CD14-positive monocyte (primary cell): ENCODE data around the gene OR10J1. TPM values are rescaled to one million over a fixed set of nuclear protein-coding genes. Genes with fewer than 3 reads are reported as not detected.

Experiments
- DNase-seq, 3 donors: peaks; one replicate each; pipeline ENCODE4 v3.0.0-alpha.2; 2011 to 2022
- H2AFZ ChIP-seq: 2 replicates; pipeline ENCODE4 v1.6.0; 2012; ENCODE audit warnings: mild to moderate bottlenecking, low read depth, low read length, inconsistent platforms; ENCODE audit not compliant: insufficient read depth, poor library complexity, severe bottlenecking
- H3K27ac ChIP-seq, 2 donors: 1 replicate in 1 of 2; 2 replicates in 1 of 2; pipeline ENCODE4 v1.5.1; 2012 to 2013; ENCODE audit warnings: low read length in 2 of 2, control low read depth in 1 of 2, inconsistent platforms in 1 of 2, low read depth in 1 of 2, mild to moderate bottlenecking in 1 of 2
- H3K27me3 ChIP-seq, 2 donors: one replicate each; pipeline versions ENCODE4 v1.6.0 to v1.6.1; 2011 to 2013; ENCODE audit warnings: low read length in 2 of 2; ENCODE audit not compliant: control insufficient read depth in 2 of 2, insufficient read depth in 2 of 2
- H3K36me3 ChIP-seq, 2 donors: replicated peaks in 1 of 2; 1 replicate in 1 of 2; 2 replicates in 1 of 2; pipeline versions ENCODE4 v1.5.1 to v1.6.1; 2012 to 2013; ENCODE audit warnings: low read length in 2 of 2, control low read depth in 1 of 2, inconsistent platforms in 1 of 2, mild to moderate bottlenecking in 1 of 2; ENCODE audit not compliant: insufficient read depth in 2 of 2, control insufficient read depth in 1 of 2
- H3K4me1 ChIP-seq, 2 donors: 1 replicate in 1 of 2; 2 replicates in 1 of 2; pipeline versions ENCODE4 v1.5.1 to v1.6.1; 2012 to 2013; ENCODE audit warnings: low read length in 2 of 2, control low read depth in 1 of 2, inconsistent platforms in 1 of 2, mild to moderate bottlenecking in 1 of 2, moderate library complexity in 1 of 2; ENCODE audit not compliant: insufficient read depth in 2 of 2, control insufficient read depth in 1 of 2
- H3K4me2 ChIP-seq: replicated peaks from 2 replicates; pipeline ENCODE3; 2012; ENCODE audit warnings: low read length, moderate library complexity, mild to moderate bottlenecking; ENCODE audit not compliant: poor library complexity, severe bottlenecking; ENCODE audit errors: extremely low read depth
- H3K4me3 ChIP-seq, 3 experiments: fragments of 200-600 bp in 1 of 3; sonication (generic) in 1 of 3; replicated peaks in 1 of 3; 1 replicate in 2 of 3; 2 replicates in 1 of 3; pipeline ENCODE4 v1.5.1; 2011 to 2013; ENCODE audit warnings: low read length in 3 of 3, mild to moderate bottlenecking in 3 of 3, control low read depth in 2 of 3, low read depth in 2 of 3, inconsistent platforms in 1 of 3, moderate library complexity in 1 of 3
- H3K79me2 ChIP-seq: 2 replicates; pipeline ENCODE4 v1.6.0; 2012; ENCODE audit warnings: mild to moderate bottlenecking, control low read depth, inconsistent platforms, low read length, moderate library complexity; ENCODE audit not compliant: insufficient read depth
- H3K9ac ChIP-seq: 2 replicates; pipeline ENCODE4 v1.6.0; 2017; ENCODE audit warnings: low read length, mild to moderate bottlenecking; ENCODE audit not compliant: insufficient read depth, poor library complexity, severe bottlenecking
- H3K9me3 ChIP-seq, 2 donors: replicated peaks in 1 of 2; 1 replicate in 1 of 2; 2 replicates in 1 of 2; pipeline versions ENCODE4 v1.5.1 to v1.6.1; 2012 to 2013; ENCODE audit warnings: low read length in 2 of 2, control low read depth in 1 of 2; ENCODE audit not compliant: control insufficient read depth in 1 of 2, insufficient read depth in 1 of 2
- H4K20me1 ChIP-seq: 2 replicates; pipeline ENCODE4 v1.6.0; 2012; ENCODE audit warnings: mild to moderate bottlenecking, low read length, control low read depth, moderate library complexity; ENCODE audit not compliant: insufficient read depth
- H3K27ac Mint-ChIP-seq, 7 donors: one replicate each; pipeline ENCODE4 v1.8.0; 2020; ENCODE audit warnings: mild to moderate bottlenecking in 7 of 7, mixed read lengths in 7 of 7, moderate library complexity in 6 of 7, inconsistent platforms in 2 of 7
- H3K27me3 Mint-ChIP-seq, 3 donors: one replicate each; pipeline ENCODE4 v1.8.0; 2021 to 2022; ENCODE audit warnings: low read depth in 3 of 3, mild to moderate bottlenecking in 3 of 3, mixed read lengths in 3 of 3, moderate library complexity in 3 of 3, inconsistent platforms in 1 of 3
- H3K36me3 Mint-ChIP-seq, 2 donors: one replicate each; pipeline ENCODE4 v1.8.0; 2020; ENCODE audit warnings: mixed read lengths in 2 of 2, inconsistent platforms in 1 of 2, mild to moderate bottlenecking in 1 of 2
- H3K4me1 Mint-ChIP-seq: one replicate; pipeline ENCODE4 v1.8.0; 2020; ENCODE audit warnings: mild to moderate bottlenecking, mixed read lengths
- H3K4me3 Mint-ChIP-seq, 2 donors: one replicate each; pipeline ENCODE4 v1.8.0; 2020; ENCODE audit warnings: mild to moderate bottlenecking in 2 of 2, mixed read lengths in 2 of 2, moderate library complexity in 1 of 2
- H3K9me3 Mint-ChIP-seq, 7 donors: one replicate each; pipeline ENCODE4 v1.8.0; 2020 to 2022; ENCODE audit warnings: mixed read lengths in 7 of 7, mild to moderate bottlenecking in 6 of 7, moderate library complexity in 6 of 7, inconsistent platforms in 2 of 7
- CTCF ChIP-seq: fragments of 200-600 bp; IDR thresholded peaks from one replicate; pipeline ENCODE4 v1.8.0; 2022; ENCODE audit warnings: antibody characterized with exemption, mild to moderate bottlenecking
- WGBS: methylation state at CpG from one replicate; pipeline ENCODE4 v1.1.5; 2013; ENCODE audit warnings: missing lambda C conversion rate; ENCODE audit not compliant: insufficient coverage; 5-methylcytosine and 5-hydroxymethylcytosine counted together
- intact Hi-C, 2 donors: fragments of 100-400 bp; cut with micrococcal nuclease; formaldehyde crosslinking; loops; one replicate each; pipeline versions ENCODE4 v1.15.0 to v1.15.1; 2023
- polyA plus RNA-seq, 3 donors: library from polyadenylated mRNA; depleted of rRNA in 1 of 3; unstranded in 2 of 3; stranded (reverse) in 1 of 3; fragments of 300-500 nt in 2 of 3; fragments of >200 nt in 1 of 3; fragmentation: Illumina TruSeq in 2 of 3; gene quantifications; 1 replicate in 2 of 3; 2 replicates in 1 of 3; pipeline ENCODE4 v1.2.3, GENCODE V29; 2012 to 2021

The OR10J1 gene
- polyA plus RNA-seq, 3 donors: not detected

- Mint-ChIP-seq H3K9me3 (peaks cover 0 to 8% (median 0%) of the 10 kb centered on the region in 7 donors), H3K4me1 (peaks cover 11% of the 10 kb centered on the region), H3K4me3 (no peak overlapping the region), H3K36me3 (no peaks in the 10 kb centered on the region), H3K27ac (no peak overlapping the region), H3K27me3 (no peaks in the 10 kb centered on the region)
- Histone ChIP-seq H3K36me3 (no peaks in the 10 kb centered on the region), H2AFZ (no peak overlapping the region), H3K4me3 (no peak overlapping the region), H3K4me1 (peaks cover 9% of the 10 kb centered on the region in 2 donors), H3K27me3 (no peaks in the 10 kb centered on the region), H3K79me2 (no peaks in the 10 kb centered on the region), H3K27ac (no peak overlapping the region), H3K4me2 (no peak overlapping the region), H3K9me3 (no peaks in the 10 kb centered on the region), H4K20me1 (no peaks in the 10 kb centered on the region), H3K9ac (no peak overlapping the region)
- intact Hi-C loops: no loop called here
- no peak for DNase-seq
- WGBS: no CpG with 5 or more reads among the region's 3 CpGs
- TF ChIP-seq CTCF: no peak
Observed at GRCh38 chr1:159428536-159428935, 11.0 kb upstream of the OR10J1 start.

GRCh38 chr1:159429074-159429861, 10.3 kb upstream of the OR10J1 start:
- Histone ChIP-seq H4K20me1 (no peaks in the 10 kb centered on the region), H3K9me3 (no peaks in the 10 kb centered on the region), H3K36me3 (no peaks in the 10 kb centered on the region), H2AFZ (no peak overlapping the region), H3K4me1 (peaks cover 9% of the 10 kb centered on the region in 2 donors), H3K9ac (no peak overlapping the region), H3K79me2 (no peaks in the 10 kb centered on the region), H3K4me3 (no peak overlapping the region), H3K4me2 (no peak overlapping the region), H3K27ac (no peak overlapping the region), H3K27me3 (no peaks in the 10 kb centered on the region)
- no peaks in the 10 kb centered on the region for H3K27me3 Mint-ChIP-seq
- no peak for DNase-seq
- no peaks in the 10 kb centered on the region for H3K36me3 Mint-ChIP-seq
- WGBS: 89% methylated on average over 4 of the region's 4 CpGs
- no peak for TF ChIP-seq CTCF
- intact Hi-C loops: no loop called here
- H3K9me3 Mint-ChIP-seq: peaks cover 0 to 8% (median 0%) of the 10 kb centered on the region in 7 donors
- peaks cover 11% of the 10 kb centered on the region for H3K4me1 Mint-ChIP-seq
- H3K27ac Mint-ChIP-seq: no peak overlapping the region
- no peak overlapping the region for H3K4me3 Mint-ChIP-seq
